NCI-H2196 treated with DMSO at 0.1 percent for 48 hours (cell line): ENCODE results near the gene ZNF608.
A peak's percentile ranks its signal among the peaks of the same experiment; 100 is the strongest.

Experiments used
- DNase-seq: peaks from one replicate; lab custom pipeline; 2025; ENCODE audit not compliant: unreplicated experiment; lab: John Stamatoyannopoulos, UW

ZNF608 gene

DNA sequence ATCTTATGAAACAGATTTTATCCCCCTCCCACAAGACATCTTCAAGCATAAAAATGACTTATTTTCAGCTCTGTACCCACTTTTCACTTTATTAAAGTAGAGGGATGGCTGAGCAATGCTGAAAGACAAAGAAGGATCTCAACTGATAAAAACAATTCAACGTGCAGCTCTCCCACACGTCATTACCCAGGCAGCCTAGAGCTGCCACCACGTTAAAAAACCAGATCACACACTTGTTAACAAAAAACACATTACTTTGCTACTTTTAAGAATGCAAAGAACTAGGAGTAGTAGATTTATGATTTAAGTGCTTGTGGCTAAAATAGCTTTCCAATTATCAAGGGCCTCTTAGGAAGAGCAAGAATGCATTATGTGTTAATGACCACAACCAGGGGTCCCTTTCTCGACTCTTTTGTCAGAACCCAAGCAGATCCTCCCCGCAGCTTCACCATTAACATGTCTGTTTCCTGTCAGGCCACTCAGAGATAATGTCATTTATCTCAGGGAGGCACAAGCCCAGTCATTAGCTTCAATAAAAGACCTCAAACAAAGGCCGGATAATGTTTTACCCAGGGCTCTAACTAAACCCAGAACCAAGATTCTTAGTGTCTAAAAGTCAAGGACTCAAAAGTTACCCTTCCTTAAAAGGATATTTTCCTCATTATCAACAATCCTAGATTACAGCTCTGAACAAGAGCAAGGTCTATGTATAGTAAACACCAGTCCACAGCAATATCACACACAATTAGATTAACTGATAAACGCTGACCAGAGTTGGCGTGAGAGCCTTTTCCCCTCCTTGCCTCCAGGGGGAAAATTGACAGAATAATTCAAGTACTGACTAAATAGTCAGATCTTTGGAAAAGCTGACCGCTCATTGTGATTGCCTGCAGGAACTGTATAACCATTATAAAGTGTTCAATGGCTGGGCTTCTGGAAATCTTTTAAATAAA is 7.5 kb downstream of the ZNF608 start:
- peak; percentile 45 for DNase-seq

DNA sequence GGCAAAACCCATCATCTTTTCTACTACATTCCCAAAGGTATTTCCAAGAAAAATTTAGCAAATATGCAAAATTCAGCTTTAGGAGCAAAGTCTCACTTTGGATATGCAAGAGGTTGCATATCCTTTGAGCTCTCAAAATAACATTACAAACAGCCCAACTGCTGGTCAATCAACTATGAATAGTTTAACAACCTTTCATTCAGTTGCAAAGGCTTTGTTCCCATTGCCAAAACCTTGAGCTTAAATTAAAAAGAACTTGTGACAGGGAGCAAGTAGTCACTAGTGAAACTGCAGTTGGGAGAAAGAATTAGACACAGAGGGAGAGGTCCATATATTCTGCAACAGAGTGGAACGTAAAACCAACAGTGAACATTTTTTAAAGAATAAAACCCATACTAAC is 8.8 kb downstream of the ZNF608 start:
- DNase-seq = no peak

DNA sequence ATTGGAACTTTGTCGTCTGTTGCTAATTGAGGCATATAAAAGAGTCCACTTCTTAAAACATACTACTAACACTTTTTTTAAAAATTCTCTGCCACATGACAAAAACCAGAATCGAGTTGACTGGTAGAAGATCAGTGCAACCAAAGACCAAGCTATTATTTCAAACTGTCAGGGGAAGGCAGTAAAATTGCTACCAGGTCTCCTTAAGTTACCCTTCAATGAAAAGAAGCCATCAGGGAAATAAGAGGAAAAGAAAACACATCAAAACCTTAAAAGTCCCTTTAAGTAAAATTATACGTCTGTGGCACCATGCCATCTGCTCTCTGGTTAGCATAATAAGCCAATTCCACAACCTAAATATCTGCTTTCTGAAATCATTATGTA is 9.6 kb downstream of the ZNF608 start:
- no peak for DNase-seq

- DNase-seq = no peak
Observed at GRCh38 chr5:124736082-124736804, 10.2 kb downstream of the ZNF608 start.

DNA sequence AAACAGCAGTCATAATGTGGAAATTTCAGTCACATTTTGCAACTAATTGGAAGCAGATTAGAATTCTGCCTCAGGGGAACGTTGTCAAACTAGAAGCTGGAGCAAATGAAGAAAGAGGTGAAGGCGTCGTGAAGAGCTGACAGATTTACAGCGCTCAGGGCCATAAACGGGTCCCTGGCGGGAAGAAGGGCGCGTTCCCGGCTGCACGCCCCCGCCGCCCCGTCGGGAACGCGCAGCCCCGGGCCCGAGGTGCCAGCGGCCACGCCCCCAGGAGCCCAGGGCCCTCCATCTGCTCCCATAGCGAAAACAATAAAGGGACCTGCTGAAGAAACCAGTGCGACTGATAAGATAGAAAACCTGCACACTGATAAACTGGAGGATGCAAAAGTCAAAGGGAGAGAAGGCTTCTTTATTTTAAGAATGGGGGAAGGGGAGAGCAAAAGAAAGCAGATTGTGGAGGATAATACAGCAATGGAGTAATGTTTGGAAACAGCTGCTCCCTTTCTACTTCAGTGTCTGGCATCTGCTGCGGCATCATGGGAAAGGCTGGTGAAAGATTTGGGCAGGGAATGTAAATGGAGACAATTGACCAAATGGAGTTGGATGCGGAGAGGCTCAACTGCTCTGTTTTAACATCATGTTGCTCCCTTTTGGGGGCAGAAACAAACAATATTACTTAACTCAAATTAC is 11.1 kb downstream of the ZNF608 start:
- no peak for DNase-seq

- DNase-seq = no peak
Observed at GRCh38 chr5:124734574-124735168, 11.8 kb downstream of the ZNF608 start.

DNA sequence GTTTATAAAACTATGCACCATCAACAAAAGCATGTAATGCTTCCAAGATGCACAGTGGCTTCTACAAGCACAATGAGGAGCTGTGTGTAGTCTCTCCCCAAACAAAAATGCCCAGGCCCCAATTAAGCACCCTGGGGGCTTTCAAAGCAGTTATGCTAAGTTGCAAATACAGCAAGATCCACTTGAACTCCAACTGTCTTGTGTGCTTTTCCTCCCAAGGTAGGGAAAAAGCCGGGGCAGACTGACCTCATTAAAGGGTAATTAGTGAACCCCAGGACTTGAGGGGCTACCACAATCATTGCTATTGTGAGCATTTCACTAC is 13.1 kb downstream of the ZNF608 start:
- no peak for DNase-seq

GRCh38 chr5:124732428-124733328 is 13.8 kb downstream of the ZNF608 start:
- DNase-seq = no peak

- DNase-seq = no peak
Observed at GRCh38 chr5:124730381-124730780, 16.1 kb downstream of the ZNF608 start.

GRCh38 chr5:124729720-124730359 is 16.6 kb downstream of the ZNF608 start:
- no peak for DNase-seq

DNA sequence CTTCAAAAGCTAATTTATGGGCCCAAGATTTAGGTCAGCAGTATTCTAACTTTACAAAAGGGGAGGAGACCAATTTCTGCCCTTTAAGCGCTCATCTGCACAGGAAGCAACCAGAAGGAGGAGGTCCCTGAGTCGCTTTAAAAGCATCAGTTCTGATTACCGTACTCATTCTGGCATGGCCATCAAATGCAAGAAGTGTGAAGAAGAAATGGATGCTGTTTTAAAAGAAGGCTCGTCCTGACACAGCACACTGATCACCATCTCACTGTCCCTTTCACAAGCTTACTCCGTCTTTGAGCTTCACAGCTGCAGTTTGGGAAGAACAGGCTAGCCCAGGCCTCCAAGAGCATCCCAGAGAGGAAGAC is 17.5 kb downstream of the ZNF608 start:
- no peak for DNase-seq

DNA sequence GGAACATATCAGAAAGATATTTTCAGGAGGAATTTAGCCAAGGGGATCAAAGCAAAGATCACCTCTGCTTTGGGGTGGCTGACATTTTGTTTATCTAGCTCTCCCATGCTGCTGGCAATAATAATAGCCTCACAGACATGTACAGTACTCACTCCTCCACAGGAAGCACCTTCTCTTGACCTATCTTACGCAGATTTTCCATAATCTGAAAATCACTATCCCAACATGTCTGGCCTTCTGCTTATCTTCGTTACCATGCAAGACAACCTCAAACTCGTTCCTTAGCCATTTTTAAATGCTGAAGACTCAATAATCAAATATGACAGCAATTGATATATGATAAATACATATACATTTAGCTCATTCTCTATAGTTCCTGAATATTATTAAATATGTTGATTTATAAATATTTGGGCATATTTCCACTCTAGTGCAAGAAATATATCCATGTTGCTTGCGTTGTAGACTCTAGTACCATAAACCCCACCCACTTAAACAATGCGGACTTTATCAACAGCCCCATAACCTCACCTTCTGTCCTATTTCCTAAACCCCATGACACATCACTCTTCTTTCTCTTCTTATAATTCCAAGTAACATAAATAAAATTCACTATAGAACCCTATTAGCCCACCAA is 18.0 kb downstream of the ZNF608 start:
- DNase-seq = no peak

DNA sequence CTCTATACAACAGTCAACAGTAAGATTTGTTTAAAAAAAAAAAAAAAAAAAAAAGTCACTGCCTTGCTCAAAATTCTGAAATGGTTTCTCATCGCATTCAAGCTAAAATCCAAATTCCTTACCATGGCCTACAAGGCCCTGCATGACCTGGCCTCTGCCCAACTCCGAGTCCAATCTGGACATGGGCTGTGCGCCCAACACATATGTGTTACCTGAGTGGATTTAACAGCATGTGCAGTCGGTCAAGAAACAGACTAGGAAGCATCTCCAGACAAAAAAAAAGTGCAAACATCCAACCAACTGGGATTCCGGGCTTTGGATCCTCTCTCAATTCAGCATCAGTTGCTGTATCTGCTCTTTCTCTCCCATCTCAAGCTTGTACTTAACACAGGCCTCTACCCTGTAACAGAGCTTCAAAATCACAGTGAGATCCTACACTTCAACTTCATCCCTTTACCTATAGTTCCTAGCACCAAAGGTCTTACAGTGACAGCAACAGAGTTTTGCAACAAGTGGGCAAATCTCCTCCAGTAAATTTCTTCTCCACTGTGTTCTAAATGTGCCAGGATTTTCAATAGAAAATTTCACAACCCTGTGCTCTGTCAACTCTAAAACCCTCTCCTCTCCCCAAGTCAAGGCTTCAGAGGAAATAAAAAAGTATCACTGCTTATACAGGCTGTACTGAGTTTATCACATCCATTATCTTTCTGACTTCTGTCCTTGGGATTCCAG is 19.6 kb downstream of the ZNF608 start:
- DNase-seq = no peak

DNA sequence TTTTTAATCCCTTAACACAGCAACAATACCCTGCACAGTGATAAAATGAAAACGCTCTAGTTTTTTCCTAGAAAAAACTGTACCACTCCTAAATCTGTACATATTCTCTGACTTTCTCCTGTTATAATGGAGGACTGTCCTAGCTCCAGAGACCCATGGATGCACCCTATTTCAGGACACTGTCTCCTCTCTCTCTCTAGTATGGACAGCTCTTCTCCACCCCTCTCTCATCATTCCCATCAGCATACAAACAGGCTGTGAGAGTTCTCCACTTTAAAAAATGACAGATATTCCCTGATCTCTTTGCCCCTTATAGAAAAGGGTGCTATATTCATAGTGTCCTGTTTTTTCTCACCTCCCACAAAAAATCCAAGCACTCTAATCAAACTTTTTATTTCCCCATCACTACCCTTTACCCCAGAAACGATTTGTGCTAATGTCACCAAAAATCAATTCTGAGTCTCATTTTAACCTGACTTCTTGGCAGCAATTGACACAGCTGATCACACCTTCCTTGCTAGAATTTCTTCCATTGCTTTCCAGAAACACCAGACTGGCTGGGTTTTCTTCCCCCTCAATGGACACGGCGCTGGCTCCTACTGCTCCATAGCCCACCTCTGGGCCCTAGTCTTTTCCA is 20.7 kb downstream of the ZNF608 start:
- DNase-seq = no peak

GRCh38 chr5:124725040-124725434 is 21.4 kb downstream of the ZNF608 start:
- no peak for DNase-seq

DNA sequence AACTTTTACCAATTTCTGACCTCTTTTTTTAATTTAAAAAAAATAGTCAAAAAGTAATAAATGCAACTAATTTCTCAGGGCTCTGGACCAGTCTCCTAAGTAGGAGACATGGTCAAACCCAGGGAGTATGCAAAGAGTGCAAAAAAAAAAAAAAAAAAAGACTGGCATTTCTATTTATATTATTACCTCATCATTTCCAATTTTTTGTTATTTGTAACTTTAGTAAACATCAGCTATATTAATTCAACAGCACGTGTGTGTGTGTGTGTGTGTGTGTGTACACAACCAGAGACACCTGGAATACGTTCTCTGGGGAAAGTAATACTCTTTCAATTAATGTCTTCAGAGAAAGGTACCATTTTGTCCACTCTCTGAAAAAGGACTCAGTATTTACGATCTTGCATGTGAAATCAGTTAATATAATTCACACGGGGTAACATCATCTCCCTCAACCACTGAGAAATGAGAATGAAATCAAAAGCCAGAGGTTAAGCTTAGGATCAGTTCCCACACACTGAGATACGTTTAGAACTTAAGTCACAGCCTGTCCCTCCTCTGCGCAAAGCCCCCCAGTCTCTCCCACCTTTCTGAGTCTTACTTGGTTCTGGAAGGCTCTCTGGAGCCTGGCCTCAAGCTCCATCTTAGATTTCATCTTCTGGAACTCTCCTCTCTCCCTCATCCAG is 21.9 kb downstream of the ZNF608 start:
- DNase-seq = no peak

GRCh38 chr5:124721229-124721735 is 25.2 kb downstream of the ZNF608 start:
- no peak for DNase-seq

DNA sequence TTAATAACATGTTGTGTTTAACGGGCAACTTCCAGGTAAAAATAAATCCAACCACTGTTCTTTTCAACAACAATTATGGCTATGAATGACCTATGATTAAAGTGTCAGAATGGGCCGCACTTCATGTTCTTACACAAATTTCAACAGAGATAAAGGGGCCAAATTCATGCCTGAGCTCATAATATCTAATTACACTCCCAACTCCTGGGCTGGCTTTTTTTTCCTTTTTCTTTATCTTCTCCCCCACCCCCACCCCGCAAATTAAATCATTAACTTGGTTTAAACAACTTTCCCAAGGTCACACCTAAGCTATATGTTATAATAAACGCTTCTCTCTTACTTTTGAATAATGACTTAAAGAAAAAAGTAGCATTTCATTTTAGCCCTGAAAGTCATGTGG is 25.8 kb downstream of the ZNF608 start:
- no peak for DNase-seq
